GM12801 (cell line): ENCODE results near the gene TMEM150A.

Experiments
- CTCF ChIP-seq: IDR thresholded peaks from one replicate; pipeline ENCODE4 v1.5.1; 2011; ENCODE audit warnings: control low read depth; ENCODE audit not compliant: insufficient read length; ENCODE audit errors: extremely low read depth

Gene TMEM150A

GRCh38 chr2:85594715-85595300 is 7.7 kb downstream of the TMEM150A start:
- TF ChIP-seq CTCF, result no peak

GRCh38 chr2:85593023-85593422 is 9.5 kb downstream of the TMEM150A start:
- TF ChIP-seq CTCF, result no peak

- TF ChIP-seq CTCF, result no peak
Measured at GRCh38 chr2:85591563-85591962, 10.9 kb downstream of the TMEM150A start.

- no peak for TF ChIP-seq CTCF
Measured at GRCh38 chr2:85590950-85591349, 11.5 kb downstream of the TMEM150A start.

GRCh38 chr2:85589982-85590791 is 12.3 kb downstream of the TMEM150A start:
- TF ChIP-seq CTCF, result no peak

GRCh38 chr2:85589181-85589580 is 13.3 kb downstream of the TMEM150A start:
- TF ChIP-seq CTCF, result no peak

- TF ChIP-seq CTCF, result no peak
Measured at GRCh38 chr2:85588645-85589044, 13.9 kb downstream of the TMEM150A start.
